Measurements from ENCODE around the gene ASL. TPM values are rescaled to one million over a fixed set of nuclear protein-coding genes. Genes with fewer than 3 reads are reported as not detected.
"Not testable (repeated sequence)": the region's sequence is repeated elsewhere in the genome, so short reads cannot be mapped to it uniquely, and the experiment has no call there.

The ASL gene
- total RNA-seq, 1 experiment from 2014 or later = 19.0 TPM

DNA sequence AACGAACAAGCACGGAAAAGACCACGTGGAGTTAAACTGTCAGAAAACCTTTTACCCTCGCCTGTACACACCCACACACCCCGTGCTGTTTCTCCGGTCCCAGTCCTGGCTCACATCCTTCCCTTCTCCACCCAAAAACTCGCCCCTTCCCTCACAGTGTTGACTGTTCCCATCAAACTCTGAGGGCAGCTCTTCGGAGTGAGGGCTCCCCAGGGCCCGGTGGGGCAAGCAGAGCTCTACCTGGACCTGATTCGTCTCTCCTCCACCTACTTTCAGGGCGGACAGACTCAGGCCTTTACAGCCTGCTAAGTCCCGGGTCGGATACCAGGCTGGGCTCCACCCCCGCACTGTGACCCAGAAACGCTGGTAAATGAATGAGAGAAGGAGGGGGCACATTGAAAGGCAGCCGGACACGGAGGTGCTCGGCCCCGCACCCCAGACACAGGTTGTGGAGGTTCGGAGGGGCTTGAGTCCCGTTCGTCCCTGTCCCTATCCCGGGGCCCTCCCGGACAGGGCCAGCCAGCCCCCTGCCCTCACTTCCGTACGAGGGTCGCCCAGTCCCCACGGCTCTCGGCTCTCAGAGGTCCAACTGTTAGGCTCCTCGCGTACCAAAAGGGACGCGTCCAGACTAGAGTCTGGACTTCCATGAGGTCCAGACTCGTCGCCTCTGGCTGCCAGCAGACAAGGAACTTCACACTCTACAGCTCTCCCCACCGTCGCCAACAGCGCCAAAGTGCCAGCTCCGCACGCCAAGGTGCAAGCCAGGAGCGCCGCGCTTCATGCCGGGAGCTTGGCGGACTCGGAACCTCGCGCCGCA lies 31.7 kb upstream of the ASL start:
- H4K20me1 ChIP-seq (ENCODE audit: insufficient read depth) = no peaks in the 10 kb centered on the region

DNA sequence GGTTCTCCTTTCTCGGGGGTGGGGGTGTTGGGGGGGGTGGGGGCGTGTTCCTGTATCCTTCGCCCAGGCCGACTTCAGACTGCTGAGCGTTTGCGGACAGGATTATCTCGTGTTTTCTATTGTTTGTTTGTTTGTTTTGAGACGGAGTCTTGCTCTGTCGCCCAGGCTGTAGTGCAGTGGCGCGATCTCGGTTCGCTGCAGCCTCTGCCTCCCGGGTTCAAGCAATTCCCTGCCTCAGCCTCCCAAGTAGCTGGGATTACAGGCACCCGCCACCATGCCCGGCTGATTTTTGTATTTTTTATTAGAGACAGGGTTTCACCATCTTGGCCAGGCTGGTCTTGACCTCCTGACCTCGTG lies 31.1 kb upstream of the ASL start:
- H3K27ac ChIP-seq; H3K9me2 ChIP-seq (ENCODE audit: insufficient read depth); H3K79me2 ChIP-seq (ENCODE audit: low read depth); H3K9me3 ChIP-seq (ENCODE audit: insufficient read depth, low read depth); H3F3A ChIP-seq (ENCODE audit: insufficient read depth, low read depth); intact Hi-C loops (cut with micrococcal nuclease; ENCODE audit: unreplicated experiment); BruUV-seq (replicated peaks); DNase-seq; H3K36me3 ChIP-seq (ENCODE audit: low read depth); H3K27me3 ChIP-seq (ENCODE audit: insufficient read depth, low read depth); H4K20me1 ChIP-seq (ENCODE audit: insufficient read depth): not testable (repeated sequence)
- Histone ChIP-seq H2AFZ (peak overlapping the region; percentile 78), H3K4me2 (peak overlapping the region; percentile 73), H3K4me3 (peak overlapping the region; percentile 47; the same call in 1 of the 2 replicates), H3K4me1 (replicated peaks; ENCODE audit: insufficient read depth) (peaks cover 13% of the 10 kb centered on the region)
- CTCF ChIA-PET = interaction anchor here (0.6 kb wide), 1 partner anchor 259 kb away, joined by 6 read pairs; no protein-coding TSS in a partner anchor
- POLR2A ChIA-PET (ENCODE audit: unreplicated experiment) = interaction anchor here (0.6 kb wide), 1 partner anchor 351 kb away, joined by 3 read pairs; no protein-coding TSS in a partner anchor

More for the DNA sequence above, 31.7 kb upstream of the ASL start:
- peak overlapping the region; percentile 74; the same call in 1 of the 2 replicates for H2AFZ ChIP-seq
- H3K79me2 ChIP-seq (ENCODE audit: low read depth) = no peaks in the 10 kb centered on the region
- H3K4me3 ChIP-seq = peak overlapping the region; percentile 47; the same call in 1 of the 2 replicates
- DNase-seq = peak in 1 of 2 experiments; percentile 73
- H3K9me2 ChIP-seq (ENCODE audit: insufficient read depth) = no peaks in the 10 kb centered on the region
- ChIA-PET POLR2A (ENCODE audit: unreplicated experiment) (interaction anchor here (0.6 kb wide), 2 partner anchors 45 to 352 kb away, joined by 3 to 23 read pairs; no protein-coding TSS in a partner anchor), CTCF (interaction anchor here (0.6 kb wide), 1 partner anchor 260 kb away, joined by 6 read pairs; no protein-coding TSS in a partner anchor)
- H3F3A ChIP-seq (ENCODE audit: insufficient read depth, low read depth) = no peaks in the 10 kb centered on the region
- no peak for TF ChIP-seq CTCF (conservative IDR thresholded peaks at IDR 0.05)
- TF ChIP-seq EZH2 (IDR thresholded peaks at IDR 0.05; ENCODE audit: low read depth) = no peak
- no peaks in the 10 kb centered on the region for H3K9me3 ChIP-seq (ENCODE audit: insufficient read depth, low read depth)
- H3K27ac ChIP-seq = no peak overlapping the region
- H3K27me3 ChIP-seq (ENCODE audit: insufficient read depth, low read depth) = no peaks in the 10 kb centered on the region
- H3K4me1 ChIP-seq (replicated peaks; ENCODE audit: insufficient read depth) = peaks cover 13% of the 10 kb centered on the region
- intact Hi-C loops (cut with micrococcal nuclease; ENCODE audit: unreplicated experiment) = no loop called here
- no peaks in the 10 kb centered on the region for H3K36me3 ChIP-seq (ENCODE audit: low read depth)
- peak overlapping the region; percentile 73 for H3K4me2 ChIP-seq
- BruUV-seq (replicated peaks) = TSS peak; percentile 63

DNA sequence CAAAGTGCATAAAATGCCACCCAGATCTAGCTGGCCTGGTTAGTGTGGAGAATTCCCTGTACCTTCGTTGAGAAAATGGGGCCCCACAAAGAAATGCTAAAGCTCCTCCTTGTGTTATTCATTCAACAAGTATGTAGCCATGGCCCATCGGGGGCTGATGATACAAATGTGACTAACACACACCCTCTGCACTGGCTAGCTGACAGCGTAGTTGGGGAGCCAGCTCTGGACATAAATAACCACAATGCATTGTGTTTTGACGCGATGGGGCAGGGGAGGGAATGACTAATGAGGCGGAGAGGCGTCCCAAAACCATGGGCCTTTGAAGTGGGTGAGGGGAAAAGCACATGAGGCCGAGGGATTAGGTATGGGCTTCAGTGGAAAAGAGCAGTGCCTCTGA lies 28.2 kb upstream of the ASL start:
- no peaks in the 10 kb centered on the region for H3K79me2 ChIP-seq (ENCODE audit: low read depth)
- intact Hi-C loops (cut with micrococcal nuclease; ENCODE audit: unreplicated experiment) = loop anchor here (2.0 kb wide), 1 partner anchor 67 kb away; the partner anchor contains the start of gene CRCP
- H3K36me3 ChIP-seq (ENCODE audit: low read depth) = no peaks in the 10 kb centered on the region
- no peaks in the 10 kb centered on the region for H4K20me1 ChIP-seq (ENCODE audit: insufficient read depth)
- no peaks in the 10 kb centered on the region for H3K27me3 ChIP-seq (ENCODE audit: insufficient read depth, low read depth)
- CTCF ChIA-PET = no interaction called here
- H3K9me2 ChIP-seq (ENCODE audit: insufficient read depth) = no peaks in the 10 kb centered on the region
- TF ChIP-seq EZH2 (IDR thresholded peaks at IDR 0.05; ENCODE audit: low read depth) = no peak
- no peak for TF ChIP-seq CTCF (conservative IDR thresholded peaks at IDR 0.05)
- peak; percentile 69 to 76 for DNase-seq
- POLR2A ChIA-PET (ENCODE audit: unreplicated experiment) = interaction anchor here (0.6 kb wide), 1 partner anchor 595 kb away, joined by 11 read pairs; no protein-coding TSS in a partner anchor
- H3K4me1 ChIP-seq (replicated peaks; ENCODE audit: insufficient read depth) = peaks cover 20% of the 10 kb centered on the region
- BruUV-seq (replicated peaks) = no TSS peak
- no peak overlapping the region for H2AFZ ChIP-seq
- no peak overlapping the region for H3K4me3 ChIP-seq
- H3F3A ChIP-seq (ENCODE audit: insufficient read depth, low read depth) = peaks cover 22% of the 10 kb centered on the region
- 0 out of 2 replicates have a peak overlapping the region, but pooled peaks have one; percentile 17 for H3K27ac ChIP-seq
- peak overlapping the region; percentile 14; the same call in 1 of the 2 replicates for H3K4me2 ChIP-seq
- no peaks in the 10 kb centered on the region for H3K9me3 ChIP-seq (ENCODE audit: insufficient read depth, low read depth)

All from PC-9 (cell line).